HEK293T (cell line): ENCODE measurements around the gene MMP19.

Experiments used
- HDGF ChIP-seq: fragments of 450-650 bp; IDR thresholded peaks from 2 replicates; pipeline ENCODE4 v1.6.1; 2017; ENCODE audit warnings: antibody characterized with exemption, borderline replicate concordance
- SP1 ChIP-seq: fragments of 450-650 bp; IDR thresholded peaks from 2 replicates; pipeline ENCODE4 v1.6.1; 2017

DNA sequence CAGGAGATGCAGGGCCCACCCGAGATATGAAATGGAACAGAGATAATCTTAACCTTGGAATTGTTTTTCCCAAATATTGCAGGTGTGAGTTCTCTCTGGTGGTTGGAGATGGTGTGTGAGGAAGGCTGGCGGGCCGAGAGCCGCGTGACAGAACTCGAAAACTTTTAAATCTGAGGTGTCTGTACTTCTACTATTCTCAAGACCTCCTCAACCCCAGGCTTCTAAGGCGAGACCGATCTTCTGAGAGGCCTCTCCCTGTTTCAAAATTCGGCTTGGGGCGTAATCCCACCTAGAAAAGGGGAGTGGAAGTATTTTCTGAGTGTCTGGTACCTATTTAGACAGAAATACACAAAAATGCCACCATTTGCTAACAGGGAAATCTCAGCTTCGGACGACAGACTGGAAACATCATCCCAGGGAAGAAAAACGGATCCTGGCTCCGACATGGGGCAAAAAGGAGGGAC is 25.8 kb downstream of the MMP19 start:
- no peak for TF ChIP-seq SP1
- no peak for TF ChIP-seq HDGF
